K562 (cell line): ENCODE results near the gene CACNA2D3. TPM values are rescaled to one million over a fixed set of nuclear protein-coding genes. Genes with fewer than 3 reads are reported as not detected.

Experiments
- ATAC-seq: fragments of 200-7000 bp; cut with Tn5 transposase; 3 replicates; pipeline ENCODE4 v1.9.1; 2020; ENCODE audit warnings: moderate library complexity
- BruUV-seq: library from RNA; stranded (reverse); fragments of 400-500 nt; replicated peaks from 2 replicates; lab custom pipeline; 2021; lab: Mats Ljungman, UMichigan
- CTCF ChIA-PET: fragments of 300-600 bp; formaldehyde crosslinking; extraction: SDS; loops from one replicate; lab custom pipeline; 2021; ENCODE audit warnings: low intra/inter-chr PET ratio; lab: Yijun Ruan, JAX
- POLR2A ChIA-PET: fragments of 300-600, 350-650 bp; sonication (Branson Sonifier 250); formaldehyde crosslinking; extraction: SDS; loops from one replicate; lab custom pipeline; 2021; ENCODE audit warnings: antibody characterized with exemption, inconsistent platforms; lab: Yijun Ruan, JAX
- DNase-seq, 4 experiments: peaks; one replicate each; pipeline versions ENCODE4 v3.0.0 to v3.0.0-alpha.2; 2011 to 2018; ENCODE audit warnings: low spot score in 3 of 4, mixed read lengths in 3 of 4; ENCODE audit errors: extremely low read depth in 1 of 4
- FAIRE-seq: peaks from 2 replicates; lab custom pipeline; 2011; peaks lifted over from hg19 to GRCh38; lab: Jason Lieb, UNC
- H2AFZ ChIP-seq: 2 replicates; pipeline ENCODE4 v1.6.0; 2011; ENCODE audit warnings: low read depth, low read length, control low read depth, inconsistent platforms
- H3K27ac ChIP-seq: fragments of 200-600 bp; 3 replicates; pipeline ENCODE4 v1.8.0; 2011; ENCODE audit warnings: low read depth, mild to moderate bottlenecking, control low read depth, inconsistent platforms, low read length, moderate library complexity, mixed read lengths; ENCODE audit errors: extremely low read depth
- H3K27me3 ChIP-seq, 2 experiments: fragments of 300-600 bp in 1 of 2; 2 replicates in 1 of 2; 3 replicates in 1 of 2; pipeline versions ENCODE4 v1.6.0 to v1.8.0; 2011; ENCODE audit warnings: inconsistent platforms in 2 of 2, low read length in 2 of 2, mild to moderate bottlenecking in 1 of 2, mixed read lengths in 1 of 2, moderate library complexity in 1 of 2; ENCODE audit not compliant: control insufficient read depth in 2 of 2, insufficient read depth in 2 of 2
- H3K36me3 ChIP-seq: fragments of 300-600 bp; 3 replicates; pipeline ENCODE4 v1.8.0; 2011; ENCODE audit warnings: mild to moderate bottlenecking, low read length, inconsistent platforms; ENCODE audit not compliant: control insufficient read depth, insufficient read depth
- H3K4me1 ChIP-seq, 2 experiments: fragments of 200-600 bp in 1 of 2; replicated peaks in 1 of 2; 2 replicates in 1 of 2; 3 replicates in 1 of 2; pipeline versions ENCODE4 v1.5.1 to v1.8.0; 2011; ENCODE audit warnings: inconsistent platforms in 2 of 2, low read length in 2 of 2, mild to moderate bottlenecking in 1 of 2, mixed read lengths in 1 of 2, moderate library complexity in 1 of 2; ENCODE audit not compliant: control insufficient read depth in 2 of 2, insufficient read depth in 2 of 2
- H3K4me2 ChIP-seq: 2 replicates; pipeline ENCODE4 v1.6.1; 2011; ENCODE audit warnings: low read length, control low read depth, inconsistent platforms, mixed read lengths; ENCODE audit not compliant: insufficient read depth
- H3K4me3 ChIP-seq: fragments of 200-600 bp; sonication (generic), shearing (Covaris generic); 2 replicates; pipeline ENCODE4 v1.5.1; 2016; ENCODE audit warnings: control low read depth, inconsistent platforms
- H3K79me2 ChIP-seq: fragments of 200-600 bp; 3 replicates; pipeline ENCODE4 v1.8.0; 2011; ENCODE audit warnings: low read length, inconsistent platforms; ENCODE audit not compliant: control insufficient read depth, insufficient read depth
- H3K9ac ChIP-seq, 2 experiments: 2 replicates each; pipeline versions ENCODE4 v1.6.0 to v1.6.1; 2011; ENCODE audit warnings: low read depth in 2 of 2, low read length in 2 of 2, control low read depth in 1 of 2, inconsistent platforms in 1 of 2, mild to moderate bottlenecking in 1 of 2, mixed read lengths in 1 of 2; ENCODE audit not compliant: insufficient read depth in 1 of 2
- H3K9me1 ChIP-seq: one replicate; pipeline ENCODE4 v1.6.0; 2011; ENCODE audit warnings: inconsistent platforms, mild to moderate bottlenecking, low read length, moderate library complexity; ENCODE audit not compliant: control insufficient read depth, insufficient read depth
- H3K9me3 ChIP-seq: replicated peaks from 2 replicates; pipeline ENCODE4 v1.5.1; 2011; ENCODE audit warnings: low read depth, low read length, inconsistent platforms; ENCODE audit not compliant: control insufficient read depth, insufficient read depth
- H4K20me1 ChIP-seq: replicated peaks from 2 replicates; pipeline ENCODE4 v1.6.1; 2011; ENCODE audit warnings: low read length, inconsistent platforms, mixed read lengths; ENCODE audit not compliant: control insufficient read depth, insufficient read depth
- ARID2 ChIP-seq: fragments of 450-650 bp; IDR thresholded peaks from 2 replicates; pipeline ENCODE4 v1.6.1; 2017; ENCODE audit warnings: antibody characterized with exemption, mild to moderate bottlenecking
- CXXC5 ChIP-seq: fragments of 250-450 bp; sonication (Bioruptor Pico); IDR thresholded peaks from 2 replicates; pipeline ENCODE4 v1.8.0; 2022; ENCODE audit warnings: inconsistent platforms, mild to moderate bottlenecking, moderate library complexity
- GABPB2 ChIP-seq: fragments of 250-450 bp; sonication (Bioruptor Pico); conservative IDR thresholded peaks from 2 replicates; pipeline ENCODE4 v1.5.1; 2021; ENCODE audit warnings: mild to moderate bottlenecking
- HOXB6 ChIP-seq: fragments of 250-450 bp; sonication (Bioruptor Pico); IDR thresholded peaks from 2 replicates; pipeline ENCODE4 v1.5.1; 2022; ENCODE audit warnings: mild to moderate bottlenecking, borderline replicate concordance
- KLF16 ChIP-seq: IDR thresholded peaks from 2 replicates; pipeline ENCODE4 v1.6.1; 2016; ENCODE audit warnings: antibody characterized with exemption
- PCBP1 ChIP-seq: fragments of 200-400 bp; formaldehyde crosslinking; IDR thresholded peaks from 2 replicates; pipeline ENCODE4 v1.6.1; 2018; ENCODE audit warnings: mild to moderate bottlenecking, low read depth, low read length; ENCODE audit not compliant: poor library complexity, severe bottlenecking
- TAF15 ChIP-seq: fragments of 200-400 bp; formaldehyde crosslinking; IDR thresholded peaks from 2 replicates; pipeline ENCODE4 v1.6.1; 2017; ENCODE audit warnings: mild to moderate bottlenecking, low read depth, low read length, moderate library complexity
- ZFP30 ChIP-seq: fragments of 250-450 bp; sonication (Bioruptor Pico); IDR thresholded peaks from 2 replicates; pipeline ENCODE4 v1.8.0; 2022; ENCODE audit warnings: moderate library complexity, mild to moderate bottlenecking, inconsistent platforms, borderline replicate concordance
- ZNF124 ChIP-seq: sonication (generic); formaldehyde crosslinking; IDR thresholded peaks from 2 replicates; pipeline ENCODE4 v1.8.1; 2022; ENCODE audit warnings: missing genetic modification reagents
- ZNF212 ChIP-seq: fragments of 450-650 bp; formaldehyde crosslinking; IDR thresholded peaks from 2 replicates; pipeline ENCODE4 v1.4.0; 2020; ENCODE audit warnings: mild to moderate bottlenecking
- ZNF584 ChIP-seq: fragments of 200-800 bp; sonication (Bioruptor generic); IDR thresholded peaks from 2 replicates; pipeline ENCODE4 v1.6.1; 2016; ENCODE audit warnings: low read depth, mild to moderate bottlenecking, missing genetic modification characterization, missing compliant biosample characterization
- WGBS: fragments of 100-300 bp; shearing (Covaris generic); methylation state at CpG from one replicate; pipeline ENCODE4 v1.1.6; 2016; ENCODE audit warnings: low coverage, mixed read lengths; ENCODE audit not compliant: insufficient coverage; ENCODE audit errors: missing lambda C conversion rate; 5-methylcytosine and 5-hydroxymethylcytosine counted together
- in situ Hi-C: fragments of 300-500 bp; cut with MboI; formaldehyde crosslinking; loops from 4 replicates; pipeline ENCODE4 v1.15.0; 2018; ENCODE audit warnings: inconsistent platforms, mixed read lengths
- intact Hi-C: fragments of 100-400 bp; cut with micrococcal nuclease; formaldehyde crosslinking; loops from 2 replicates; pipeline ENCODE4 v1.14.2; 2022
- polyA plus RNA-seq, 8 experiments: library from polyadenylated mRNA; depleted of rRNA in 4 of 8; stranded (reverse) in 5 of 8; unstranded in 3 of 8; fragments of >200 nt; fragmentation: Nextera tagmentation in 2 of 8; fragmentation: Illumina TruSeq in 1 of 8; extraction: Ambion mirVana in 2 of 8; extraction: Trizol in 1 of 8; gene quantifications; 2 replicates each; pipeline versions ENCODE4 v1.2.1 to v1.2.3, GENCODE V29; 2011 to 2014; ENCODE audit warnings: inconsistent platforms in 1 of 8, missing spikeins in 1 of 8
- total RNA-seq, 7 experiments: library from RNA; depleted of rRNA in 6 of 7; stranded (reverse); fragments of >200 nt in 6 of 7; fragmentation: Illumina TruSeq in 2 of 7; extraction: Trizol in 2 of 7; gene quantifications; 2 replicates each; pipeline versions ENCODE4 v1.2.1 to v1.2.3, GENCODE V29; 2011 to 2021; ENCODE audit warnings: low replicate concordance in 1 of 7
- TF ChIP-seq, protein P1 (sequence below): fragments of 150-350 bp; IDR thresholded peaks from 2 replicates; pipeline ENCODE4 v1.6.1; 2014; ENCODE audit warnings: low read depth, mild to moderate bottlenecking, low read length, borderline replicate concordance
- TF ChIP-seq, protein P2 (sequence below): fragments of 250-450 bp; sonication (Bioruptor Pico); IDR thresholded peaks from 2 replicates; pipeline ENCODE4 v1.5.0; 2021; ENCODE audit warnings: mild to moderate bottlenecking, moderate library complexity
- TF ChIP-seq, protein P3 (sequence below): sonication (generic); formaldehyde crosslinking; IDR thresholded peaks from 2 replicates; pipeline ENCODE4 v1.8.0; 2022; ENCODE audit warnings: missing genetic modification reagents, mild to moderate bottlenecking, moderate library complexity, borderline replicate concordance

Gene CACNA2D3
- total and polyA plus RNA-seq, 9 of the 15 experiments (the other 6 are each of a cell fraction or from before 2014, with no cell fraction given), result 0.01 TPM; not detected in 8

DNA sequence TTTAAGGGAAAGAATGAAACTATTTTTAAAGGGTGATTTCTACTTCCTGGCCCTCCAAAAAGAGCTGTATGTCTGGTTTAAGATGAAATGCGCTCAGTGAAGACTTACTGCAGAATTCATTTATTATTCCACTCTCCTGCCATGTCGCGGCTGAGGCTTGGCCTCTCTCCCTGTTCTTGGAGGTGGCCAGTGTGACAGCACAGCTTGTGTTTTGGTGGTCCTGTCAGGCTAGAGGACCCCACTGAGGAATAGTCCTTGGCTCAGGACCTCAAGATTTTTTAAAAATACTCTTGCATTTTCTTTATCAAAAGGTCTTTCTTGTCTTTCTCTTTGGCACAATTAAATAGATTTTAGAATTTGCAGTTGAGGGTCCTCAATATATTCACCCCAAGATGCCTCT lies 421.1 kb downstream of the CACNA2D3 start:
- POLR2A ChIA-PET, result no interaction called here

More for the DNA sequence above, 421.1 kb downstream of the CACNA2D3 start:
- TF ChIP-seq TAF15 (no peak), HOXB6 (no peak), CXXC5 (no peak), ZFP30 (CRISPR knock-in tag) (no peak), KLF16 (no peak), ZNF212 (CRISPR knock-in tag) (no peak), PCBP1 (no peak), GABPB2 (CRISPR knock-in tag) (no peak), ARID2 (no peak), ZNF124 (CRISPR knock-in tag) (no peak), ZNF584 (CRISPR knock-in tag) (no peak)
- TF ChIP-seq, protein P1, sequence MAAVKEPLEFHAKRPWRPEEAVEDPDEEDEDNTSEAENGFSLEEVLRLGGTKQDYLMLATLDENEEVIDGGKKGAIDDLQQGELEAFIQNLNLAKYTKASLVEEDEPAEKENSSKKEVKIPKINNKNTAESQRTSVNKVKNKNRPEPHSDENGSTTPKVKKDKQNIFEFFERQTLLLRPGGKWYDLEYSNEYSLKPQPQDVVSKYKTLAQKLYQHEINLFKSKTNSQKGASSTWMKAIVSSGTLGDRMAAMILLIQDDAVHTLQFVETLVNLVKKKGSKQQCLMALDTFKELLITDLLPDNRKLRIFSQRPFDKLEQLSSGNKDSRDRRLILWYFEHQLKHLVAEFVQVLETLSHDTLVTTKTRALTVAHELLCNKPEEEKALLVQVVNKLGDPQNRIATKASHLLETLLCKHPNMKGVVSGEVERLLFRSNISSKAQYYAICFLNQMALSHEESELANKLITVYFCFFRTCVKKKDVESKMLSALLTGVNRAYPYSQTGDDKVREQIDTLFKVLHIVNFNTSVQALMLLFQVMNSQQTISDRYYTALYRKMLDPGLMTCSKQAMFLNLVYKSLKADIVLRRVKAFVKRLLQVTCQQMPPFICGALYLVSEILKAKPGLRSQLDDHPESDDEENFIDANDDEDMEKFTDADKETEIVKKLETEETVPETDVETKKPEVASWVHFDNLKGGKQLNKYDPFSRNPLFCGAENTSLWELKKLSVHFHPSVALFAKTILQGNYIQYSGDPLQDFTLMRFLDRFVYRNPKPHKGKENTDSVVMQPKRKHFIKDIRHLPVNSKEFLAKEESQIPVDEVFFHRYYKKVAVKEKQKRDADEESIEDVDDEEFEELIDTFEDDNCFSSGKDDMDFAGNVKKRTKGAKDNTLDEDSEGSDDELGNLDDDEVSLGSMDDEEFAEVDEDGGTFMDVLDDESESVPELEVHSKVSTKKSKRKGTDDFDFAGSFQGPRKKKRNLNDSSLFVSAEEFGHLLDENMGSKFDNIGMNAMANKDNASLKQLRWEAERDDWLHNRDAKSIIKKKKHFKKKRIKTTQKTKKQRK, result no peak
- TF ChIP-seq, protein P2, sequence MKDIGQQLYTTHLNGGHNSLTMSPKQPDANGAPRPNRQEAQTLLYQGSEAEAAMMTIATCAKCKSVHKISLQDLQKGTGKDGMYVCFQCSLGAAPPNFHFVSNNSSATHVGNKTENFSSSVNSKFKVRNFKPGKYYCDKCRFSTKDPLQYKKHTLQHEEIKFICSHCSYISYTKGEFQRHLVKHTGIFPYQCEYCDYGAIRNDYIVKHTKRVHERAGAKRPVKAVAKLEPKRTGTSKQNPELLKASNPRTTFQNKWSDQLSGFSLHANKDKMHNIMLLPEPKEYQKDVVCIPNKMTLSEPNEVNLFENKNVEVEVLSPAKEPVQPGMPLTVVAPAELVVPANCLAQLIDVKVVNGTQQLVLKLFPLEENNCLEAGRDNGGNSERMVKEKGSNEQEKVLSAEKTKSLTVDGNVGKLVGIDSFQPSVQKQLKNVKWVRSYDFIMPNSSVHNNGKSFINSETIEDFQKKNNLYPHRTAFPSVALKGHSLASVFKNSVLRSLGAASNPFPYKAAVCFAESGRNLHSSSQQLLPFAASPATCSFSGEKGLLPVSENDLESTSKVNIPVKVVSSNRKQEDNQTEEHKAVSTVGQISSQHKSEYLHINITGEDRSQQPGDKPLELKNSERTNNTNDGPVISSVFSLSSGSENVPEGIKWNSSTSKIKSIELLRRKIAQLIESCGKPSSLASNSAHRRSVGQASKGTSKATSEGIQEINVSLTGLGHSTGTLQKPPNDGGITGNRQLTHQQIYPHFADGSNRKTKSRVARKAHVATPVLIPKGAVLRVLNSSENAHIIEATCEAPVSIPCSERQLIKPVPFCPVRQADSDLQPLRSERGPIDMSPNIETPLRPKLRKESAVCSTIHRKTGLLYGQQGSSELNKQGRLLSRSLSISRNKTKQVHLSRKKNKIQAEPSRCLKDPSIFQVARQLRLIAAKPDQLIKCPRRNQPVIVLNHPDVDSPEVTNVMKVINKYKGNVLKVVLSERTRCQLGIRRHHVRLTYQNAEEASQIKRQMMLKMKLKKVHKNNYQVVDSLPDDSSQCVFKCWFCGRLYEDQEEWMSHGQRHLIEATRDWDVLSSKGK, result no peak
- TF ChIP-seq, protein P3, sequence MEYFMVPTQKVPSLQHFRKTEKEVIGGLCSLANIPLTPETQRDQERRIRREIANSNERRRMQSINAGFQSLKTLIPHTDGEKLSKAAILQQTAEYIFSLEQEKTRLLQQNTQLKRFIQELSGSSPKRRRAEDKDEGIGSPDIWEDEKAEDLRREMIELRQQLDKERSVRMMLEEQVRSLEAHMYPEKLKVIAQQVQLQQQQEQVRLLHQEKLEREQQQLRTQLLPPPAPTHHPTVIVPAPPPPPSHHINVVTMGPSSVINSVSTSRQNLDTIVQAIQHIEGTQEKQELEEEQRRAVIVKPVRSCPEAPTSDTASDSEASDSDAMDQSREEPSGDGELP (CRISPR knock-in tag), result no peak
- TF ChIP-seq, all 486 proteins: peak for 0
- CTCF ChIA-PET, result no interaction called here
- Histone ChIP-seq H3K36me3 (no peaks in the 10 kb centered on the region), H3K9ac (no peak overlapping the region), H3K9me3 (no peaks in the 10 kb centered on the region), H3K27ac (no peak overlapping the region), H4K20me1 (no peaks in the 10 kb centered on the region), H3K4me1 (no peaks in the 10 kb centered on the region), H3K79me2 (no peaks in the 10 kb centered on the region), H2AFZ (no peak overlapping the region), H3K4me2 (no peak overlapping the region), H3K9me1 (no peaks in the 10 kb centered on the region), H3K4me3 (no peak overlapping the region), H3K27me3 (0 out of 5 replicates have a peak, but pooled peaks cover 0 to under 1% of the 10 kb centered on the region in 2 experiments)
- 4% methylated on average over 3 of the region's 3 CpGs for WGBS
- in situ Hi-C loops, result no loop called here
- intact Hi-C loops, result no loop called here
- FAIRE-seq, result no peak
- no peak for ATAC-seq
- BruUV-seq, result no TSS peak
- DNase-seq, result no peak
